Astrocyte (in vitro differentiated cells and primary cell): ENCODE data around the gene CAVIN4. TPM values are rescaled to one million over a fixed set of nuclear protein-coding genes. Genes with fewer than 3 reads are reported as not detected.

Experiments
- DNase-seq: peaks from one replicate; pipeline ENCODE4 v3.0.0-alpha.2; 2010; ENCODE audit warnings: low read depth
- FAIRE-seq: peaks from 2 replicates; lab custom pipeline; 2011; peaks lifted over from hg19 to GRCh38; lab: Jason Lieb, UNC
- H2AFZ ChIP-seq: 2 replicates; pipeline ENCODE4 v1.6.0; 2012; ENCODE audit warnings: low read depth, low read length, inconsistent platforms
- H3K27ac ChIP-seq: 2 replicates; pipeline ENCODE4 v1.5.1; 2011; ENCODE audit warnings: low read depth, low read length, inconsistent platforms
- H3K27me3 ChIP-seq: 2 replicates; pipeline ENCODE4 v1.6.0; 2011; ENCODE audit warnings: low read length, inconsistent platforms; ENCODE audit not compliant: insufficient read depth
- H3K36me3 ChIP-seq: 2 replicates; pipeline ENCODE4 v1.5.1; 2011; ENCODE audit warnings: low read length, inconsistent platforms; ENCODE audit not compliant: insufficient read depth
- H3K4me1 ChIP-seq: 2 replicates; pipeline ENCODE4 v1.5.1; 2011; ENCODE audit warnings: low read length, inconsistent platforms; ENCODE audit not compliant: insufficient read depth
- H3K4me2 ChIP-seq: 2 replicates; pipeline ENCODE4 v1.6.0; 2012; ENCODE audit warnings: low read length, inconsistent platforms
- H3K4me3 ChIP-seq: 2 replicates; pipeline ENCODE4 v1.5.1; 2011; ENCODE audit warnings: low read depth, mild to moderate bottlenecking, low read length, inconsistent platforms; ENCODE audit not compliant: insufficient read depth
- H3K79me2 ChIP-seq: 2 replicates; pipeline ENCODE4 v1.6.0; 2012; ENCODE audit warnings: mild to moderate bottlenecking, low read length, inconsistent platforms; ENCODE audit not compliant: insufficient read depth
- H3K9ac ChIP-seq: 2 replicates; pipeline ENCODE4 v1.6.0; 2012; ENCODE audit warnings: mild to moderate bottlenecking, low read length, inconsistent platforms
- H3K9me3 ChIP-seq: 2 replicates; pipeline ENCODE4 v1.5.1; 2012; ENCODE audit warnings: low read depth, mild to moderate bottlenecking, low read length, inconsistent platforms; ENCODE audit not compliant: insufficient read depth
- H4K20me1 ChIP-seq: 2 replicates; pipeline ENCODE4 v1.6.0; 2012; ENCODE audit warnings: low read length, inconsistent platforms; ENCODE audit not compliant: insufficient read depth
- H3K27ac Mint-ChIP-seq: one replicate; pipeline ENCODE4 v1.8.0; 2021; ENCODE audit warnings: mild to moderate bottlenecking, mixed read lengths; ENCODE audit not compliant: unreplicated experiment
- H3K27me3 Mint-ChIP-seq: one replicate; pipeline ENCODE4 v1.8.0; 2021; ENCODE audit warnings: low read depth, mixed read lengths; ENCODE audit not compliant: unreplicated experiment
- H3K36me3 Mint-ChIP-seq: one replicate; pipeline ENCODE4 v1.8.0; 2021; ENCODE audit warnings: low read depth, mixed read lengths; ENCODE audit not compliant: unreplicated experiment
- H3K4me1 Mint-ChIP-seq: one replicate; pipeline ENCODE4 v1.8.0; 2021; ENCODE audit warnings: low read depth, mixed read lengths; ENCODE audit not compliant: unreplicated experiment
- H3K4me3 Mint-ChIP-seq: one replicate; pipeline ENCODE4 v1.8.0; 2021; ENCODE audit warnings: mild to moderate bottlenecking, moderate library complexity, mixed read lengths; ENCODE audit not compliant: unreplicated experiment
- H3K9me3 Mint-ChIP-seq: one replicate; pipeline ENCODE4 v1.8.0; 2021; ENCODE audit warnings: mild to moderate bottlenecking, mixed read lengths; ENCODE audit not compliant: unreplicated experiment
- CTCF ChIP-seq: IDR thresholded peaks from 2 replicates; pipeline ENCODE4 v1.5.1; 2011; ENCODE audit warnings: low read depth, mild to moderate bottlenecking, inconsistent platforms, low read length, moderate library complexity; ENCODE audit not compliant: insufficient read depth
- EZH2 ChIP-seq: IDR thresholded peaks from 2 replicates; pipeline ENCODE4 v1.6.1; 2012; ENCODE audit warnings: mild to moderate bottlenecking, low read length, inconsistent platforms; ENCODE audit not compliant: insufficient read depth
- total RNA-seq: library from RNA; stranded (reverse); gene quantifications from 2 replicates; pipeline ENCODE4 v1.2.1, GENCODE V29; 2021

CAVIN4 gene
- total RNA-seq, 1 donor from 2014 or later, result 4.2 TPM

- Histone ChIP-seq H3K4me3 (no peak overlapping the region), H3K9ac (no peak overlapping the region), H3K4me1 (no peaks in the 10 kb centered on the region), H3K9me3 (no peaks in the 10 kb centered on the region), H3K27me3 (no peaks in the 10 kb centered on the region), H3K4me2 (no peak overlapping the region), H2AFZ (no peak overlapping the region), H4K20me1 (no peaks in the 10 kb centered on the region), H3K27ac (no peak overlapping the region), H3K79me2 (no peaks in the 10 kb centered on the region), H3K36me3 (no peaks in the 10 kb centered on the region)
- DNase-seq (no peak), FAIRE-seq (no peak)
- H3K9me3 Mint-ChIP-seq, result peaks cover 9% of the 10 kb centered on the region
- H3K36me3 Mint-ChIP-seq, result peaks cover 24% of the 10 kb centered on the region
- H3K4me3 Mint-ChIP-seq, result no peak overlapping the region
- no peaks in the 10 kb centered on the region for H3K27me3 Mint-ChIP-seq
- TF ChIP-seq CTCF, result no peak
- no peak for TF ChIP-seq EZH2
- no peak overlapping the region for H3K27ac Mint-ChIP-seq
- no peaks in the 10 kb centered on the region for H3K4me1 Mint-ChIP-seq
Measured at GRCh38 chr9:100540327-100540726, 37.6 kb upstream of the CAVIN4 start.

GRCh38 chr9:100549048-100549447, 28.8 kb upstream of the CAVIN4 start:
- H3K36me3 Mint-ChIP-seq, result peaks cover 30% of the 10 kb centered on the region
- FAIRE-seq (no peak), DNase-seq (no peak)
- Histone ChIP-seq H4K20me1 (no peaks in the 10 kb centered on the region), H3K4me1 (no peaks in the 10 kb centered on the region), H3K79me2 (no peaks in the 10 kb centered on the region), H3K9me3 (no peaks in the 10 kb centered on the region), H3K4me2 (no peak overlapping the region), H3K4me3 (no peak overlapping the region), H2AFZ (no peak overlapping the region), H3K36me3 (no peaks in the 10 kb centered on the region), H3K27ac (no peak overlapping the region), H3K27me3 (no peaks in the 10 kb centered on the region), H3K9ac (no peak overlapping the region)
- H3K4me1 Mint-ChIP-seq, result no peaks in the 10 kb centered on the region
- TF ChIP-seq CTCF (no peak), EZH2 (no peak)
- H3K9me3 Mint-ChIP-seq, result peaks cover 11% of the 10 kb centered on the region
- no peak overlapping the region for H3K27ac Mint-ChIP-seq
- no peaks in the 10 kb centered on the region for H3K27me3 Mint-ChIP-seq
- no peak overlapping the region for H3K4me3 Mint-ChIP-seq

GRCh38 chr9:100554935-100555401, 22.9 kb upstream of the CAVIN4 start:
- no peaks in the 10 kb centered on the region for H3K4me1 ChIP-seq
- TF ChIP-seq CTCF (no peak), EZH2 (no peak)
- H2AFZ ChIP-seq, result no peak overlapping the region
- no peak overlapping the region for H3K27ac Mint-ChIP-seq
- no peak overlapping the region for H3K4me2 ChIP-seq
- FAIRE-seq (no peak), DNase-seq (peak; percentile 67)
- no peak overlapping the region for H3K9ac ChIP-seq
- no peaks in the 10 kb centered on the region for H3K9me3 ChIP-seq
- no peaks in the 10 kb centered on the region for H3K79me2 ChIP-seq
- no peak overlapping the region for H3K27ac ChIP-seq
- H4K20me1 ChIP-seq, result no peaks in the 10 kb centered on the region
- H3K36me3 ChIP-seq, result no peaks in the 10 kb centered on the region
- no peak overlapping the region for H3K4me3 ChIP-seq
- H3K4me1 Mint-ChIP-seq, result no peaks in the 10 kb centered on the region
- H3K4me3 Mint-ChIP-seq, result no peak overlapping the region
- peaks cover 2% of the 10 kb centered on the region for H3K36me3 Mint-ChIP-seq
- H3K27me3 ChIP-seq, result no peaks in the 10 kb centered on the region
- no peaks in the 10 kb centered on the region for H3K9me3 Mint-ChIP-seq
- H3K27me3 Mint-ChIP-seq, result no peaks in the 10 kb centered on the region
